ENCODE results near the gene BATF3. TPM values are rescaled to one million over a fixed set of nuclear protein-coding genes. Genes with fewer than 3 reads are reported as not detected.

BATF3 gene
- total RNA-seq, 1 donor from 2014 or later: 4.2 TPM

GRCh38 chr1:212684521-212685090 lies 15.0 kb downstream of the BATF3 start:
- DNase-seq (ENCODE audit: low spot score): no peak

GRCh38 chr1:212684076-212684475 lies 15.6 kb downstream of the BATF3 start:
- DNase-seq (ENCODE audit: low spot score): no peak

GRCh38 chr1:212683357-212683722 lies 16.3 kb downstream of the BATF3 start:
- peak; percentile 18 for DNase-seq (ENCODE audit: low spot score)

GRCh38 chr1:212680680-212681389 lies 18.8 kb downstream of the BATF3 start:
- DNase-seq (ENCODE audit: low spot score): peak; percentile 5

GRCh38 chr1:212678456-212679410 lies 20.9 kb downstream of the BATF3 start:
- no peak for DNase-seq (ENCODE audit: low spot score)

GRCh38 chr1:212677573-212677972 lies 22.1 kb downstream of the BATF3 start:
- no peak for DNase-seq (ENCODE audit: low spot score)

GRCh38 chr1:212677136-212677535 lies 22.5 kb downstream of the BATF3 start:
- DNase-seq (ENCODE audit: low spot score): no peak

- DNase-seq (ENCODE audit: low spot score): no peak
These were observed 24.0 kb downstream of the BATF3 start for GRCh38 chr1:212675675-212676074.

- no peak for DNase-seq (ENCODE audit: low spot score)
These were observed 24.8 kb downstream of the BATF3 start for GRCh38 chr1:212674872-212675271.

- peak; percentile 39 for DNase-seq (ENCODE audit: low spot score)
These were observed 28.2 kb downstream of the BATF3 start for GRCh38 chr1:212671342-212672031.

- DNase-seq (ENCODE audit: low spot score): peak; percentile 2
These were observed 28.8 kb downstream of the BATF3 start for GRCh38 chr1:212670882-212671281.

- no peak for DNase-seq (ENCODE audit: low spot score)
These were observed 29.3 kb downstream of the BATF3 start for GRCh38 chr1:212670301-212670700.

- peak; percentile 7 for DNase-seq (ENCODE audit: low spot score)
These were observed 30.0 kb downstream of the BATF3 start for GRCh38 chr1:212669600-212669999.

- DNase-seq (ENCODE audit: low spot score): no peak
These were observed 30.5 kb downstream of the BATF3 start for GRCh38 chr1:212669102-212669501.

GRCh38 chr1:212668477-212668876 lies 31.2 kb downstream of the BATF3 start:
- peak; percentile 4 for DNase-seq (ENCODE audit: low spot score)

GRCh38 chr1:212667223-212668139 lies 32.2 kb downstream of the BATF3 start:
- DNase-seq (ENCODE audit: low spot score): peak; percentile 36

- peak; percentile 7 for DNase-seq (ENCODE audit: low spot score)
These were observed 33.4 kb downstream of the BATF3 start for GRCh38 chr1:212666116-212666775.

- DNase-seq (ENCODE audit: low spot score): peak; percentile 75
These were observed 34.2 kb downstream of the BATF3 start for GRCh38 chr1:212665241-212666115.
